Neural progenitor cell (in vitro differentiated cells): Measurements from ENCODE around the gene OR2A1.
"Not testable (repeated sequence)": the region's sequence is repeated elsewhere in the genome, so short reads cannot be mapped to it uniquely, and the experiment has no call there.

ENCODE experiments used
- EZH2 ChIP-seq: fragments of 200-600 bp; sonication (generic); IDR thresholded peaks from 2 replicates; pipeline ENCODE4 v1.6.1; 2017; ENCODE audit warnings: antibody characterized with exemption, mild to moderate bottlenecking, moderate library complexity
- TF ChIP-seq, protein P1 (sequence below): fragments of 200-600 bp; sonication (generic); IDR thresholded peaks from 2 replicates; pipeline ENCODE4 v1.5.1; 2017; ENCODE audit warnings: antibody characterized with exemption, mild to moderate bottlenecking

DNA sequence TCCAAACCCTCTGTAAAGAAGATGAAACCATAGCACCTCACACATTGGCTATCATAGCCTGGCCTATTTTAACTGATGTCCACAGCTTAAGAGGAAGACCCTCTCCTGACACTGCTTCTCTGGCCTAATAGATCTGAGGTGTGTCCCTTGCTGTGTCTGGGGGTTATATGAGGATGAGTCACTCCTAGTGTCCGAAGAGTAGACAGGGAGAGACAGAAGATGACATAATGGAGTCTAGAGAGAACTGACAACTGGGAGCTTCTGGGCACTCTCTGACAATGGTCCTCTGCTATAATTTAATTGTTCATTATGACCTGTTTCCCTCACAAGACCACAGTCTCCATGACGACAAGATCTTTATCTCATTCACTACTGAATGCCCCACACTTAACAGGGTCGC is 49.8 kb downstream of the OR2A1 start:
- TF ChIP-seq, protein P1, sequence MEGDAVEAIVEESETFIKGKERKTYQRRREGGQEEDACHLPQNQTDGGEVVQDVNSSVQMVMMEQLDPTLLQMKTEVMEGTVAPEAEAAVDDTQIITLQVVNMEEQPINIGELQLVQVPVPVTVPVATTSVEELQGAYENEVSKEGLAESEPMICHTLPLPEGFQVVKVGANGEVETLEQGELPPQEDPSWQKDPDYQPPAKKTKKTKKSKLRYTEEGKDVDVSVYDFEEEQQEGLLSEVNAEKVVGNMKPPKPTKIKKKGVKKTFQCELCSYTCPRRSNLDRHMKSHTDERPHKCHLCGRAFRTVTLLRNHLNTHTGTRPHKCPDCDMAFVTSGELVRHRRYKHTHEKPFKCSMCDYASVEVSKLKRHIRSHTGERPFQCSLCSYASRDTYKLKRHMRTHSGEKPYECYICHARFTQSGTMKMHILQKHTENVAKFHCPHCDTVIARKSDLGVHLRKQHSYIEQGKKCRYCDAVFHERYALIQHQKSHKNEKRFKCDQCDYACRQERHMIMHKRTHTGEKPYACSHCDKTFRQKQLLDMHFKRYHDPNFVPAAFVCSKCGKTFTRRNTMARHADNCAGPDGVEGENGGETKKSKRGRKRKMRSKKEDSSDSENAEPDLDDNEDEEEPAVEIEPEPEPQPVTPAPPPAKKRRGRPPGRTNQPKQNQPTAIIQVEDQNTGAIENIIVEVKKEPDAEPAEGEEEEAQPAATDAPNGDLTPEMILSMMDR: not testable (repeated sequence)
- TF ChIP-seq EZH2: not testable (repeated sequence)
